NB4 (cell line): ENCODE data around the gene CAMTA1.

Experiments used
- CTCF ChIP-seq: IDR thresholded peaks from one replicate; pipeline ENCODE4 v1.5.1; 2012; ENCODE audit warnings: low read depth, low read length
- MYC ChIP-seq: IDR thresholded peaks from 2 replicates; pipeline ENCODE4 v1.6.1; 2011; ENCODE audit warnings: low read depth, low read length
- POLR2A ChIP-seq: IDR thresholded peaks from 2 replicates; pipeline ENCODE4 v1.6.1; 2011; ENCODE audit warnings: mild to moderate bottlenecking; ENCODE audit not compliant: insufficient read length; ENCODE audit errors: extremely low read depth

DNA sequence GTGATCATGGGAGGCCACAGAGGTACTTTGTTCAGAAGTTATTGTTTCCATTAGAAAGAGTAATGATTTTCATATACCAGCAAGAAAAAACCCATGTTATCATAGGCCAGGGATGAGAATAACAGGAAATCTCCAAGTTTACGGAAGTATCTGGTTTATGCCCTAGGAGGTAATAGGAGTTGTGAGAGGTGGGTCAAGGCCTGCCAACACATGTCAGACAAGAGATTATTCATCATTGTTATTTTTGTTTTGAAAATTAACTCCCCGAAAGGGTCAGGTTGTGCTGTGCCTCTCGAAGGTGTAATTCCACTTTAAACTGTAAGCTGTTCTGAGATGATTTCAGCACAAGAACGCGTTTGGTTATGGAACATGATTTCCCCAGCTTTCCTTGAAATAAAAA is 218.4 kb downstream of the CAMTA1 start:
- no peak for TF ChIP-seq CTCF
- no peak for TF ChIP-seq POLR2A
- TF ChIP-seq MYC, result no peak
